GM21360 (cell line): ENCODE measurements around the gene CD247.

ENCODE experiments used
- ATAC-seq: cut with Tn5 transposase; IDR thresholded peaks from one replicate; pipeline ENCODE4 v1.9.1; 2021; ENCODE audit warnings: mild to moderate bottlenecking, moderate library complexity; ENCODE audit not compliant: unreplicated experiment

CD247 gene

DNA sequence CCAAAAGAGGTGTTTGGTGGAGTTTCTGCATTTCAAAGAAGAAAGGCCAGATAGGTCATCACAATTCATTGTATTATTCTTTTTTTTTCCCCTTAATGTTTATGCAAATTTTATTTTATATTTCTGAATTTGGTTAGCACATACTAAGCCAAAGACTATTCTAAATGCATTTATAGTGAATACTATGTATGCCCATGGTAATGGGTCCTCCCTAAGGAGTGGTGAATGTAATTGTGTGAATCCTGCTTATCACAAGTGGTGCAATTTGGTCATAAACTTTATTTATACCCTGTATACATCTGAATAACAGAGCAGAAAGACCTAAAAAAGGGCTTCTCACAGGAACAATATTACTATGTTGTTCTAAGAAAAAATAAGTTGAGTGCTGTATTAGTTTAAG is 99.1 kb downstream of the CD247 start:
- ATAC-seq: no peak

DNA sequence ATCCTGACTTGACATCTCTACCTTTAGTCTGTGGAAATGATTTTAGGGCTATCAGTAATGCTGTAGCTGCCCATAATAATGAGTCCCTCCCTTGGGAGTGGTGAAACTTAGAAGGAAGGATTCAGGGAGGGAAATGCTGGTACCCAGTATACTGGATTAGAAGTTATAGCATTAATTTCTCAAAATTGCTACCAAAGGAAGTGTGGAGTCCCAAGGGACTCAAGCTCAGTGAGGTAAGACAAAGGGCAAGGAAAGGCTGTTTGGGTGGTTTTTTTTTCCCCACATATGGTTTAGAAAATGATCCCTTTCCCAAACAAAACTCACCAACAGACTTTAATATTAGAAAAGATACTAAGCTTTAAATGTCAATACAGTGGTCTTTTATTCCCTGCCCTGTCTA is 99.9 kb downstream of the CD247 start:
- ATAC-seq: no peak

GRCh38 chr1:167416506-167416905 is 101.8 kb downstream of the CD247 start:
- ATAC-seq: no peak

DNA sequence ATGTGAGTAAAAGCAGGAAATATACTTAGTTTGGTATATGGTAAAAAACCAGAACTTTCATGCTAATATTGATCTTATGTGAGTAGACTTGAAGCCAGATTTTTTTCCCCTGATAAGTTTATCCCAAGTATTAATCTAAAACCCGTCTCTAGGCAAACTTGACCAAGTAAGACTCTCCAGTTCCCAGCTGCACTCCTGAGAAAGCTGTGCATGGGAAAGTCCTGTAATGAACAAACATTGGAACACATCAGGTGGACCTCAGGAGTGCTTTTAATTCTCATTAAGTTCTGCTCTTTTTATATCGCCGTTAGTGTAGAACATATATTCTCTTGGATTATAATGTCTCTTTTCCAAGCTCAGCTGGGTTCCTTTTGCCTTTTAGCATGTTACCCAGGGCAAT is 105.0 kb downstream of the CD247 start:
- no peak for ATAC-seq

DNA sequence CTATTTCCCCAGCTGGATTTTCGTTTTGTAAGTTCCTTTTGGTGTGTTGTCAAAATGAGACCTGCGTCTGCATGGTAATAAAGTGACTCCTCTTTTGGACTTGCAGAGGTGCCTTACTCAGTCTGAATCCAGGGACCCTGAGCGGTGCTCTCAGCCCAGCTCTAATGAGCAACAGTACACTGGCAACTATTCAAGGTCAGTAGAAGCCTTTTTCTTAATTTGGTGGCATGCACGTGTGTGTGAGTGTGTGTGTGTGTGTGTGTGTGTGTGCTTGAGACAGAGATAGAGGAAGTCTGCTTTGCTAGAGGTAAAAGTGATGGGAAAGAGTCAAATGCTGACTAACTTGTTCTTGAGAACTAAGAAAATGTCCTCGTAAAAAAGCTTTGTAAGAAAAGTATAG is 105.4 kb downstream of the CD247 start:
- ATAC-seq: no peak

DNA sequence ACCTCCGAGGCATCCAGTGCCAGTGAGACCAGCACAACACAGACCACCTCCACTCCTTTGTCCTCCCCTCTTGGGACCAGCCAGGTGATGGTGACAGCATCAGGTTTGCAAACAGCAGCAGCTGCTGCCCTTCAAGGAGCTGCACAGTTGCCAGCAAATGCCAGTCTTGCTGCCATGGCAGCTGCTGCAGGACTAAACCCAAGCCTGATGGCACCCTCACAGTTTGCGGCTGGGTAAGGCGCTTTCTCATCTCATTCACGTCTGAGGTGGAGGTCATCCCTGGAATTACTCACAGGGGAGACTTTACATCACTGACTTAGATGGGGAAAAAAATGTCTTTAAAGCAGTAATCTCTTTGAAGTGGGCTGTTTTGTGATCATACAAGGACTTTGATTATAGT is 106.3 kb downstream of the CD247 start:
- no peak for ATAC-seq

DNA sequence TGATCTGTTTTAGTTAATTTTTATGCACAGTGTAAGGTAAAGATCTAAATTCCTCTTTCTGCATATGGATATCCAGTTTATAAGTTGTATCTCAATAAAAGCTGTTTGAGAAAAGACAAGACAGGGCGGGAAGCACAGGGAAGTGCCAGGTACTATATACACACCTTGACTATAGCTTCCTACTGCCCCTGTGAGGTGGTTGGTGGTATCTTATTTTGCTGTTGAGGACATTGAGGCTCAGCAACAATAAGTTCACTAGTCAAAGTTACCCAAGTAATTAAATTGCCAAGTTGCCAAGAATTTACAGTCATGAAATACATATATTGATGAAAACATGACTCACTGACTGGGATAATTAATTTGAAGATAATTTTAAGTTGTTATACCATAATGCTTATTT is 109.1 kb downstream of the CD247 start:
- no peak for ATAC-seq

DNA sequence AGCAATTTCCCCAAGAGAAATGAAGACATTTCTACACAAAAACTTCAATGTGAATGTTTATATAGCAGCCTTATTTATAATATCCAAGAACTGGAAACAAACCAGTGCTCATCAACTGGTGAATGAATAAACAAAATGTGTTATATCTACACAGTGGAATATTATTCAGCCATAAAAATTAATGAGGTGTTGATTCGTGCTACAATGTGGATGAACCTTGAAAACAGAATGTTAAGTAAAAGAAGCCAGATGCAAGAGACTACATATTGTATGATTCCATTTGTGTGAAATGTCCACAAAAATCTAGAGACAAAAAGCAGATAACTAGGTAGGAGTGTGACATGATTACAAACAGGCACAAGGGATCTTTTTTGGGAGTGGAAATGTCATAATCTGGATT is 110.0 kb downstream of the CD247 start:
- ATAC-seq: no peak

DNA sequence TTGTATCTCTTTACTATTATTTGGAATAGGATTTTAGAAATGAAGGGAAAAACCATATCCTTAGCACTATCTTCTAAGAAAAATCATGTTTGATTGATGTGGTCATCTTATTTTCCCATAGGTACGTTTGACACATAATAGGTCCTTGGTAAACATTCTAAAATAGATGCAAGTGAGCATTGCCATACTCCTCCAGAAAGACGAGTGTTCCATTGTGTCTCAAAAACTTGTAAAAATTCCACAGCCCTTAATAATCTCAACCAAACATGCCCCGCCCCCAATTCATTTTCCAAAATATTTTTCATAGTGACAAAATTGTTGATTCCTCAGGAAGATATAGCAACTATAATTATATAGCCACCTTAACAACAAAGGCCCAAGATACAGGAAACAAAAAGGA is 113.4 kb downstream of the CD247 start:
- no peak for ATAC-seq

GRCh38 chr1:167404161-167404888 is 114.0 kb downstream of the CD247 start:
- no peak for ATAC-seq

GRCh38 chr1:167401260-167401873 is 117.0 kb downstream of the CD247 start:
- ATAC-seq: no peak

- no peak for ATAC-seq
These were observed 117.9 kb downstream of the CD247 start for GRCh38 chr1:167400359-167400953.

- no peak for ATAC-seq
These were observed 126.1 kb downstream of the CD247 start for GRCh38 chr1:167392200-167392696.

DNA sequence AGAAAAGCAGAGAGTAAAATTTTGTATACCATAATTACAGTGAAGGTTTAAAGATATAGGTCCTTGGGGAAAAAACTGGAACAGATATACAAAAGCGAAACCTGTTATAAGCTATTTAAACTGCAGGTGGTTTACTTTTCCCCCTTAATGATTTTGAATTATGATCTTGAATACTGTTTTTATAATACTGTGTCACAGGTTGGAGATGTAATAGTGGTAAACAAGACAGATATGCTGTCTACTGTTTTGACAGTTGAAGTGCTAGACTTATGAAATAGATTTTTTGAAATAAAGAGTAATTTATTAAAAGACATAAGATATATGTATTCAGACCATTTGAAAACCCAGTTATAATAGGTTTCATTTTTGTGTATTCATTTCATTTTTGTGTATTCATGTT is 129.4 kb downstream of the CD247 start:
- no peak for ATAC-seq

DNA sequence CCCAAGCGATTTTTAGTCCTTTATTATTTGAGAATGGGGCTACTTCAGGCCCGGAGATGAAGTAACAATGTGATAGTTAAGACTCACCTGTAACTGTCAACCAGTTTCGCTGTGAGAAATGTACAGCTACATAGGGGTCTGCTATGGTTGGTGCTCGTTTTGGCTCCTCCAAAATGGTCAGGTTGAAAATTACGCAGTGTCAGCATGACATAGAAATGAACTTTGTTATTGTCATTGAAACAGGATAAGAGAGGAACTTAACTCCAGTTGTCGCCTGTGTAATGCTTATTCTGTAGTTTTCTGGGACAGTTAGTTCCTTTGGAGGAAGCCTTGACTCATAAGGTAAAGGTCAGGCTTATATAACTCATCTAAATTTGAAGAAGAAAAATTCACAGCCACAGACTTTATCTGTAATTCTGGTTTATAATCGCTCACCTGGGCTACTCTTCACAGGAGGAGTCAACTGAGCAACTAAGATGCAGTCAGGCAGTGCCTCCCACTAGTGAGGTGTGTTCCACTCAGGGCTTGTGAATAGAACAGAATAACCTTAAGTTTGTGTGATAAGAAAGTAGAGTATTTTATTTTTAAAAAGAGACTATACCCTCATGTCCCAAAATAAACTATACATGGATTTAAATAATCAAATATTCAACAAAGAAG is 130.9 kb downstream of the CD247 start:
- no peak for ATAC-seq
